Mesendoderm (in vitro differentiated cells): Measurements from ENCODE around the gene ACSM6.
"Not testable (repeated sequence)": the region's sequence is repeated elsewhere in the genome, so short reads cannot be mapped to it uniquely, and the experiment has no call there.

Experiments used
- DNase-seq: peaks from one replicate; pipeline ENCODE4 v3.0.0; 2013
- H2AK5ac ChIP-seq: 2 replicates; pipeline ENCODE4 v1.6.1; 2013; ENCODE audit warnings: low read length, inconsistent platforms
- H2BK120ac ChIP-seq: 2 replicates; pipeline ENCODE4 v1.6.1; 2013; ENCODE audit warnings: low read depth, mild to moderate bottlenecking, low read length, moderate library complexity, mixed read lengths
- H2BK15ac ChIP-seq: replicated peaks from 2 replicates; pipeline ENCODE4 v1.6.1; 2013; ENCODE audit warnings: low read depth, mild to moderate bottlenecking, moderate library complexity
- H2BK5ac ChIP-seq: 2 replicates; pipeline ENCODE4 v1.6.1; 2013; ENCODE audit warnings: low read length, inconsistent platforms
- H3K18ac ChIP-seq: 2 replicates; pipeline ENCODE4 v1.6.1; 2013; ENCODE audit warnings: mild to moderate bottlenecking, low read length, mixed read lengths
- H3K23ac ChIP-seq: one replicate; pipeline ENCODE4 v1.6.1; 2013; ENCODE audit warnings: low read length
- H3K27ac ChIP-seq: 2 replicates; pipeline ENCODE4 v1.5.1; 2013; ENCODE audit warnings: low read depth, mild to moderate bottlenecking, inconsistent platforms, low read length, moderate library complexity
- H3K27me3 ChIP-seq: 2 replicates; pipeline ENCODE4 v1.6.1; 2013; ENCODE audit warnings: low read length, control low read depth, mild to moderate bottlenecking, inconsistent platforms; ENCODE audit not compliant: insufficient read depth, poor library complexity
- H3K36me3 ChIP-seq: 2 replicates; pipeline ENCODE4 v1.6.1; 2013; ENCODE audit warnings: low read length, inconsistent platforms; ENCODE audit not compliant: control insufficient read depth, insufficient read depth
- H3K4ac ChIP-seq: one replicate; pipeline ENCODE4 v1.6.1; 2013; ENCODE audit warnings: low read depth, mild to moderate bottlenecking, low read length, moderate library complexity
- H3K4me1 ChIP-seq: 2 replicates; pipeline ENCODE4 v1.6.1; 2013; ENCODE audit warnings: low read depth, low read length, inconsistent platforms; ENCODE audit not compliant: control insufficient read depth
- H3K4me2 ChIP-seq: 2 replicates; pipeline ENCODE4 v1.6.1; 2013; ENCODE audit warnings: low read length
- H3K4me3 ChIP-seq: 2 replicates; pipeline ENCODE4 v1.5.1; 2013; ENCODE audit warnings: mild to moderate bottlenecking, low read length
- H3K56ac ChIP-seq: one replicate; pipeline ENCODE4 v1.6.1; 2013; ENCODE audit warnings: low read length
- H3K79me1 ChIP-seq: 2 replicates; pipeline ENCODE4 v1.6.1; 2013; ENCODE audit warnings: low read length, inconsistent platforms
- H3K79me2 ChIP-seq: 2 replicates; pipeline ENCODE4 v1.6.1; 2013; ENCODE audit warnings: mild to moderate bottlenecking, low read length; ENCODE audit not compliant: control insufficient read depth, insufficient read depth
- H3K9ac ChIP-seq: 2 replicates; pipeline ENCODE4 v1.6.1; 2013; ENCODE audit warnings: low read length, inconsistent platforms
- H4K5ac ChIP-seq: one replicate; pipeline ENCODE4 v1.6.1; 2013; ENCODE audit warnings: low read length
- H4K8ac ChIP-seq: one replicate; pipeline ENCODE4 v1.6.1; 2013; ENCODE audit warnings: low read depth, mild to moderate bottlenecking, control low read depth, low read length, moderate library complexity
- WGBS: extraction: QIAGEN DNeasy Blood & Tissue Kit; methylation state at CpG from one replicate; pipeline ENCODE4 v1.1.7; 2013; ENCODE audit warnings: low lambda C conversion rate, missing lambda C conversion rate; ENCODE audit not compliant: insufficient coverage; ENCODE audit errors: extremely low coverage; 5-methylcytosine and 5-hydroxymethylcytosine counted together

The ACSM6 gene

GRCh38 chr10:95236068-95236903 lies 42.2 kb downstream of the ACSM6 start:
- Histone ChIP-seq H3K36me3 (peaks cover 10% of the 10 kb centered on the region), H4K5ac (no peak overlapping the region)
- no CpG with 5 or more reads among the region's 6 CpGs for WGBS

GRCh38 chr10:95237376-95238170 lies 43.5 kb downstream of the ACSM6 start:
- Histone ChIP-seq H3K27me3 (no peaks in the 10 kb centered on the region), H3K4me3 (no peak overlapping the region), H3K27ac (no peak overlapping the region), H2BK120ac (no peak overlapping the region), H3K9ac (no peak overlapping the region), H3K4me1 (no peaks in the 10 kb centered on the region), H2AK5ac (no peak overlapping the region), H2BK15ac (no peak overlapping the region), H3K79me2 (peaks cover 2% of the 10 kb centered on the region), H3K56ac (no peak overlapping the region), H3K79me1 (peaks cover 7% of the 10 kb centered on the region), H4K5ac (no peak overlapping the region), H3K36me3 (peaks cover 12% of the 10 kb centered on the region), H3K23ac (no peak overlapping the region), H3K18ac (no peak overlapping the region), H2BK5ac (no peak overlapping the region), H3K4ac (no peak overlapping the region), H4K8ac (no peak overlapping the region), H3K4me2 (no peak overlapping the region)
- no CpG with 5 or more reads among the region's 12 CpGs for WGBS
- no peak for DNase-seq

More at GRCh38 chr10:95236068-95236903, 42.2 kb downstream of the ACSM6 start:
- no peak overlapping the region for H3K4ac ChIP-seq
- no peak overlapping the region for H3K4me3 ChIP-seq
- no peaks in the 10 kb centered on the region for H3K4me1 ChIP-seq
- peaks cover 3% of the 10 kb centered on the region for H3K79me1 ChIP-seq
- no peak overlapping the region for H2BK15ac ChIP-seq
- no peak overlapping the region for H3K9ac ChIP-seq
- no peak overlapping the region for H4K8ac ChIP-seq
- no peak overlapping the region for H2BK120ac ChIP-seq
- no peak overlapping the region for H3K4me2 ChIP-seq
- no peak overlapping the region for H2AK5ac ChIP-seq
- peak overlapping the region; percentile 22 for H3K56ac ChIP-seq
- H2BK5ac ChIP-seq: no peak overlapping the region
- peak; percentile 48 for DNase-seq
- H3K23ac ChIP-seq: no peak overlapping the region
- H3K27me3 ChIP-seq: no peaks in the 10 kb centered on the region
- H3K79me2 ChIP-seq: peaks cover under 1% of the 10 kb centered on the region
- H3K27ac ChIP-seq: no peak overlapping the region
- H3K18ac ChIP-seq: no peak overlapping the region

GRCh38 chr10:95240096-95240495 lies 46.1 kb downstream of the ACSM6 start:
- not testable (repeated sequence) for H2BK120ac ChIP-seq, H3K56ac ChIP-seq, H4K8ac ChIP-seq, H4K5ac ChIP-seq, H3K23ac ChIP-seq, H3K18ac ChIP-seq, H3K27me3 ChIP-seq, H2BK15ac ChIP-seq, H3K4me2 ChIP-seq, H3K79me2 ChIP-seq, H2AK5ac ChIP-seq, H3K9ac ChIP-seq, H3K4ac ChIP-seq, H3K27ac ChIP-seq, H3K4me3 ChIP-seq, DNase-seq, H2BK5ac ChIP-seq, H3K79me1 ChIP-seq, H3K4me1 ChIP-seq
- H3K36me3 ChIP-seq: peaks cover 12% of the 10 kb centered on the region
- WGBS: no CpG with 5 or more reads among the region's 3 CpGs

GRCh38 chr10:95240811-95241210 lies 46.8 kb downstream of the ACSM6 start:
- peaks cover 13% of the 10 kb centered on the region for H3K36me3 ChIP-seq
- no peak overlapping the region for H3K4me3 ChIP-seq
- peaks cover 8% of the 10 kb centered on the region for H3K79me1 ChIP-seq
- no CpG with 5 or more reads among the region's 6 CpGs for WGBS
- no peak for DNase-seq
- no peak overlapping the region for H2BK5ac ChIP-seq
- H3K27me3 ChIP-seq: no peaks in the 10 kb centered on the region
- no peak overlapping the region for H3K23ac ChIP-seq
- no peak overlapping the region for H3K56ac ChIP-seq
- peaks cover 2% of the 10 kb centered on the region for H3K79me2 ChIP-seq
- H2BK120ac ChIP-seq: no peak overlapping the region
- H3K4me2 ChIP-seq: no peak overlapping the region
- H3K4me1 ChIP-seq: no peaks in the 10 kb centered on the region
- H3K9ac ChIP-seq: no peak overlapping the region
- no peak overlapping the region for H3K18ac ChIP-seq
- no peak overlapping the region for H3K4ac ChIP-seq
- H2AK5ac ChIP-seq: no peak overlapping the region
- H4K5ac ChIP-seq: no peak overlapping the region
- H4K8ac ChIP-seq: no peak overlapping the region
- no peak overlapping the region for H2BK15ac ChIP-seq
- H3K27ac ChIP-seq: no peak overlapping the region

- H2AK5ac ChIP-seq: no peak overlapping the region
- H3K4me2 ChIP-seq: no peak overlapping the region
- H2BK120ac ChIP-seq: no peak overlapping the region
- H3K9ac ChIP-seq: no peak overlapping the region
- no peak overlapping the region for H4K8ac ChIP-seq
- no peak overlapping the region for H3K56ac ChIP-seq
- DNase-seq: no peak
- no peak overlapping the region for H4K5ac ChIP-seq
- H2BK15ac ChIP-seq: no peak overlapping the region
- H3K4me1 ChIP-seq: no peaks in the 10 kb centered on the region
- H3K27ac ChIP-seq: no peak overlapping the region
- H3K27me3 ChIP-seq: no peaks in the 10 kb centered on the region
- H2BK5ac ChIP-seq: no peak overlapping the region
- peaks cover 13% of the 10 kb centered on the region for H3K36me3 ChIP-seq
- H3K4ac ChIP-seq: no peak overlapping the region
- H3K18ac ChIP-seq: no peak overlapping the region
- H3K79me1 ChIP-seq: peaks cover 8% of the 10 kb centered on the region
- peaks cover 2% of the 10 kb centered on the region for H3K79me2 ChIP-seq
- no peak overlapping the region for H3K4me3 ChIP-seq
- H3K23ac ChIP-seq: no peak overlapping the region
- no CpG with 5 or more reads among the region's 4 CpGs for WGBS
These were observed 47.5 kb downstream of the ACSM6 start for GRCh38 chr10:95241533-95241932.
